ENCODE data around the gene FNDC3B.

- TF ChIP-seq CTCF (IDR thresholded peaks at IDR 0.05 in 8 of 11, conservative IDR thresholded peaks at IDR 0.05 in 3 of 11) = no peak
- TF ChIP-seq POLR2A (IDR thresholded peaks at IDR 0.05) = no peak
- no peak for TF ChIP-seq POLR2AphosphoS5 (IDR thresholded peaks at IDR 0.05)
Observed at GRCh38 chr3:172059532-172059931, 20.2 kb downstream of the FNDC3B start.
